Esophagus muscularis mucosa (tissue), 3 donors: ENCODE results near the gene SMIM14.

Experiments used
- POLR2A ChIP-seq: fragments of 450-650 bp; IDR thresholded peaks from one replicate; pipeline ENCODE4 v1.6.1; 2017; ENCODE audit warnings: antibody characterized with exemption, moderate library complexity, mild to moderate bottlenecking, low read depth
- POLR2AphosphoS5 ChIP-seq, 2 donors: sonication (generic); formaldehyde crosslinking; IDR thresholded peaks; one replicate each; pipeline ENCODE4 v1.6.1; 2017; ENCODE audit warnings: antibody characterized with exemption in 2 of 2
- TF ChIP-seq, protein P1 (sequence below), 3 experiments: fragments of 200-600 bp in 2 of 3; fragments of 450-650 bp in 1 of 3; sonication (generic) in 2 of 3; IDR thresholded peaks; one replicate each; pipeline ENCODE4 v1.5.1; 2017 to 2019; ENCODE audit warnings: antibody characterized with exemption in 3 of 3, mild to moderate bottlenecking in 2 of 3, moderate library complexity in 1 of 3

- TF ChIP-seq POLR2A (no peak), POLR2AphosphoS5 (IDR thresholded peaks at IDR 0.05) (no peak)
- TF ChIP-seq, protein P1, sequence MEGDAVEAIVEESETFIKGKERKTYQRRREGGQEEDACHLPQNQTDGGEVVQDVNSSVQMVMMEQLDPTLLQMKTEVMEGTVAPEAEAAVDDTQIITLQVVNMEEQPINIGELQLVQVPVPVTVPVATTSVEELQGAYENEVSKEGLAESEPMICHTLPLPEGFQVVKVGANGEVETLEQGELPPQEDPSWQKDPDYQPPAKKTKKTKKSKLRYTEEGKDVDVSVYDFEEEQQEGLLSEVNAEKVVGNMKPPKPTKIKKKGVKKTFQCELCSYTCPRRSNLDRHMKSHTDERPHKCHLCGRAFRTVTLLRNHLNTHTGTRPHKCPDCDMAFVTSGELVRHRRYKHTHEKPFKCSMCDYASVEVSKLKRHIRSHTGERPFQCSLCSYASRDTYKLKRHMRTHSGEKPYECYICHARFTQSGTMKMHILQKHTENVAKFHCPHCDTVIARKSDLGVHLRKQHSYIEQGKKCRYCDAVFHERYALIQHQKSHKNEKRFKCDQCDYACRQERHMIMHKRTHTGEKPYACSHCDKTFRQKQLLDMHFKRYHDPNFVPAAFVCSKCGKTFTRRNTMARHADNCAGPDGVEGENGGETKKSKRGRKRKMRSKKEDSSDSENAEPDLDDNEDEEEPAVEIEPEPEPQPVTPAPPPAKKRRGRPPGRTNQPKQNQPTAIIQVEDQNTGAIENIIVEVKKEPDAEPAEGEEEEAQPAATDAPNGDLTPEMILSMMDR (IDR thresholded peaks at IDR 0.05) = no peak
Observed at GRCh38 chr4:39526765-39527295, 111.8 kb downstream of the SMIM14 start.
